DMS53 treated with DMSO at 0.1 percent for 48 hours (cell line): Measurements from ENCODE around the gene FAM98C.
"Not testable (repeated sequence)": the region's sequence is repeated elsewhere in the genome, so short reads cannot be mapped to it uniquely, and the experiment has no call there.

Experiments
- DNase-seq: peaks from one replicate; lab custom pipeline; 2025; ENCODE audit not compliant: unreplicated experiment; lab: John Stamatoyannopoulos, UW

The FAM98C gene

GRCh38 chr19:38425222-38425809 is 22.4 kb downstream of the FAM98C start:
- DNase-seq, result no peak

- no peak for DNase-seq
These were observed 23.0 kb downstream of the FAM98C start, which contains the start of gene RASGRP4 for GRCh38 chr19:38425810-38426466. TSS of gene RASGRP4 (minus strand) at chr19:38426219. CDS start at chr19:38426091, 128 bp downstream.

GRCh38 chr19:38427035-38427677 is 24.3 kb downstream of the FAM98C start:
- DNase-seq, result not testable (repeated sequence)

GRCh38 chr19:38429055-38429810 is 26.3 kb downstream of the FAM98C start:
- no peak for DNase-seq

- no peak for DNase-seq
These were observed 26.9 kb downstream of the FAM98C start for GRCh38 chr19:38429811-38430156.

- no peak for DNase-seq
These were observed 28.0 kb downstream of the FAM98C start for GRCh38 chr19:38430931-38431330.

GRCh38 chr19:38433268-38433733 is 30.4 kb downstream of the FAM98C start, which contains the start of gene RYR1:
TSS of gene RYR1 (plus strand) at chr19:38433691. CDS start at chr19:38433830, 139 bp downstream.
- DNase-seq, result no peak

- no peak for DNase-seq
These were observed 31.7 kb downstream of the FAM98C start for GRCh38 chr19:38434549-38435051.

GRCh38 chr19:38437295-38437694 is 34.4 kb downstream of the FAM98C start:
- DNase-seq, result no peak

GRCh38 chr19:38437917-38438316 is 35.0 kb downstream of the FAM98C start:
- DNase-seq, result no peak

GRCh38 chr19:38440592-38440991 is 37.7 kb downstream of the FAM98C start:
- DNase-seq, result no peak

GRCh38 chr19:38441657-38442348 is 38.9 kb downstream of the FAM98C start:
- DNase-seq, result no peak

- no peak for DNase-seq
These were observed 39.8 kb downstream of the FAM98C start for GRCh38 chr19:38442736-38443135.

GRCh38 chr19:38443458-38443999 is 40.6 kb downstream of the FAM98C start:
- no peak for DNase-seq

- no peak for DNase-seq
These were observed 41.1 kb downstream of the FAM98C start for GRCh38 chr19:38444026-38444425.

- DNase-seq, result no peak
These were observed 42.5 kb downstream of the FAM98C start for GRCh38 chr19:38445362-38445761.

- no peak for DNase-seq
These were observed 45.3 kb downstream of the FAM98C start for GRCh38 chr19:38448225-38448624.

GRCh38 chr19:38449518-38449917 is 46.6 kb downstream of the FAM98C start:
- DNase-seq, result no peak

GRCh38 chr19:38451036-38451435 is 48.1 kb downstream of the FAM98C start:
- no peak for DNase-seq

- no peak for DNase-seq
These were observed 48.7 kb downstream of the FAM98C start for GRCh38 chr19:38451629-38452028.
